HG02763 (cell line): ENCODE data around the gene VWA5B1.
"Not testable (repeated sequence)": the region's sequence is repeated elsewhere in the genome, so short reads cannot be mapped to it uniquely, and the experiment has no call there.

Experiments
- ATAC-seq: cut with Tn5 transposase; IDR thresholded peaks from one replicate; pipeline ENCODE4 v1.9.1; 2021; ENCODE audit warnings: mild to moderate bottlenecking, moderate library complexity; ENCODE audit not compliant: unreplicated experiment

VWA5B1 gene

GRCh38 chr1:20280341-20280740 is 10.3 kb upstream of the VWA5B1 start:
- ATAC-seq, result no peak

- ATAC-seq, result no peak
Measured at GRCh38 chr1:20280906-20281305, 9.8 kb upstream of the VWA5B1 start.

- no peak for ATAC-seq
Measured at GRCh38 chr1:20281801-20282200, 8.9 kb upstream of the VWA5B1 start.

- no peak for ATAC-seq
Measured at GRCh38 chr1:20282533-20282932, 8.1 kb upstream of the VWA5B1 start.

- ATAC-seq, result no peak
Measured at GRCh38 chr1:20284046-20284445, 6.6 kb upstream of the VWA5B1 start.

GRCh38 chr1:20284625-20285024 is 6.0 kb upstream of the VWA5B1 start:
- no peak for ATAC-seq

GRCh38 chr1:20285510-20285909 is 5.2 kb upstream of the VWA5B1 start:
- ATAC-seq, result no peak

- ATAC-seq, result not testable (repeated sequence)
Measured at GRCh38 chr1:20287696-20288095, 3.0 kb upstream of the VWA5B1 start.

- ATAC-seq, result no peak
Measured at GRCh38 chr1:20291645-20292084, 990 bp downstream of the VWA5B1 start.

GRCh38 chr1:20298626-20299025 is 8.0 kb downstream of the VWA5B1 start:
- no peak for ATAC-seq

GRCh38 chr1:20301463-20302107 is 10.9 kb downstream of the VWA5B1 start:
- ATAC-seq, result no peak

GRCh38 chr1:20302108-20302471 is 11.4 kb downstream of the VWA5B1 start:
- no peak for ATAC-seq

- no peak for ATAC-seq
Measured at GRCh38 chr1:20307026-20307425, 16.4 kb downstream of the VWA5B1 start.

- no peak for ATAC-seq
Measured at GRCh38 chr1:20308569-20308968, 17.9 kb downstream of the VWA5B1 start.

GRCh38 chr1:20311289-20311688 is 20.6 kb downstream of the VWA5B1 start:
- no peak for ATAC-seq

GRCh38 chr1:20312310-20312709 is 21.6 kb downstream of the VWA5B1 start:
- ATAC-seq, result no peak

- no peak for ATAC-seq
Measured at GRCh38 chr1:20312818-20313217, 22.1 kb downstream of the VWA5B1 start.

GRCh38 chr1:20317471-20317870 is 26.8 kb downstream of the VWA5B1 start:
- no peak for ATAC-seq

- ATAC-seq, result no peak
Measured at GRCh38 chr1:20318521-20318920, 27.8 kb downstream of the VWA5B1 start.

- no peak for ATAC-seq
Measured at GRCh38 chr1:20318971-20319370, 28.3 kb downstream of the VWA5B1 start.

- ATAC-seq, result no peak
Measured at GRCh38 chr1:20319456-20320220, 29.0 kb downstream of the VWA5B1 start.

- no peak for ATAC-seq
Measured at GRCh38 chr1:20320704-20321103, 30.0 kb downstream of the VWA5B1 start.

- ATAC-seq, result no peak
Measured at GRCh38 chr1:20321573-20321972, 30.9 kb downstream of the VWA5B1 start.
